Articular chondrocyte of knee joint (primary cell): ENCODE results near the gene SNTN. TPM values are rescaled to one million over a fixed set of nuclear protein-coding genes. Genes with fewer than 3 reads are reported as not detected.

ENCODE experiments used
- total RNA-seq: library from RNA; depleted of rRNA; stranded (reverse); fragments of >200 nt; gene quantifications from 2 replicates; pipeline ENCODE4 v1.2.3, GENCODE V29; 2012

The SNTN gene
- not detected in 2 replicates for total RNA-seq

GRCh38 chr3:63652066-63652725 lies at the start of gene SNTN:
Gene SNTN, plus strand, starts transcription at chr3:63652675. Its CDS starts 13 bp downstream, at chr3:63652688.

Other genes starting within 250 kb of the SNTN start
- not detected in 2 replicates for gene C3orf49, start 166.6 kb downstream of the SNTN start, total RNA-seq
- 54.0 and 54.6 TPM in 2 replicates for gene THOC7, start 211.1 kb downstream of the SNTN start, total RNA-seq
- 24.8 and 25.6 TPM in 2 replicates for gene ATXN7, start 211.2 kb downstream of the SNTN start, total RNA-seq